ENCODE results near the gene FAM20C.
"Not testable (repeated sequence)": the region's sequence is repeated elsewhere in the genome, so short reads cannot be mapped to it uniquely, and the experiment has no call there.

Gene FAM20C

GRCh38 chr7:263483-264351 lies 71.3 kb downstream of the FAM20C start:
- TF ChIP-seq CTCF (IDR thresholded peaks at IDR 0.05; ENCODE audit: low read depth, low read length): peak; percentile 18; the same call in 1 of the 2 replicates
- H3K4me3 ChIP-seq (ENCODE audit: low read depth, low read length): not testable (repeated sequence)

- TF ChIP-seq CTCF (IDR thresholded peaks at IDR 0.05; ENCODE audit: low read depth, low read length): no peak
- no peak overlapping the region for H3K4me3 ChIP-seq (ENCODE audit: low read depth, low read length)
Measured at GRCh38 chr7:264541-265191, 72.3 kb downstream of the FAM20C start.

- no peak for TF ChIP-seq CTCF (IDR thresholded peaks at IDR 0.05; ENCODE audit: low read depth, low read length)
- no peak overlapping the region for H3K4me3 ChIP-seq (ENCODE audit: low read depth, low read length)
Measured at GRCh38 chr7:265192-265997, 73.0 kb downstream of the FAM20C start.

GRCh38 chr7:265998-266850 lies 73.9 kb downstream of the FAM20C start:
- TF ChIP-seq CTCF (IDR thresholded peaks at IDR 0.05; ENCODE audit: low read depth, low read length): no peak
- H3K4me3 ChIP-seq (ENCODE audit: low read depth, low read length): no peak overlapping the region

- no peak for TF ChIP-seq CTCF (IDR thresholded peaks at IDR 0.05; ENCODE audit: low read depth, low read length)
- no peak overlapping the region for H3K4me3 ChIP-seq (ENCODE audit: low read depth, low read length)
Measured at GRCh38 chr7:266851-267840, 74.8 kb downstream of the FAM20C start.

GRCh38 chr7:268991-269390 lies 76.6 kb downstream of the FAM20C start:
- no peak for TF ChIP-seq CTCF (IDR thresholded peaks at IDR 0.05; ENCODE audit: low read depth, low read length)
- no peak overlapping the region for H3K4me3 ChIP-seq (ENCODE audit: low read depth, low read length)
